Sigmoid colon (tissue), 7 donors: ENCODE results near the gene CEMIP. TPM values are rescaled to one million over a fixed set of nuclear protein-coding genes. Genes with fewer than 3 reads are reported as not detected.
A peak's percentile ranks its signal among the peaks of the same experiment; 100 is the strongest.

Experiments
- DNase-seq: peaks from one replicate; pipeline ENCODE4 v3.0.0-alpha.2; 2019
- H3K27ac ChIP-seq, 4 donors: fragments of 200-600 bp; sonication (generic); one replicate each; pipeline ENCODE4 v1.5.1; 2016 to 2019; ENCODE audit warnings: mild to moderate bottlenecking in 1 of 4
- H3K27me3 ChIP-seq, 3 donors: fragments of 200-600 bp; sonication (generic); one replicate each; pipeline ENCODE4 v1.5.1; 2019; ENCODE audit warnings: mild to moderate bottlenecking in 1 of 3
- H3K36me3 ChIP-seq, 4 donors: fragments of 200-600 bp; sonication (generic); one replicate each; pipeline ENCODE4 v1.5.1; 2016 to 2019
- H3K4me1 ChIP-seq, 4 donors: fragments of 200-600 bp; sonication (generic); one replicate each; pipeline ENCODE4 v1.5.1; 2017 to 2019
- H3K4me3 ChIP-seq, 4 donors: fragments of 200-600 bp; sonication (generic); one replicate each; pipeline ENCODE4 v1.5.1; 2017 to 2019; ENCODE audit warnings: mild to moderate bottlenecking in 2 of 4, moderate library complexity in 1 of 4
- H3K9me3 ChIP-seq, 4 donors: fragments of 200-600 bp in 3 of 4; sonication (generic) in 3 of 4; one replicate each; pipeline versions ENCODE4 v1.5.1 to v1.6.1; 2013 to 2019
- EP300 ChIP-seq, 4 donors: sonication (generic); formaldehyde crosslinking; IDR thresholded peaks; one replicate each; pipeline ENCODE4 v1.6.1; 2017; ENCODE audit warnings: antibody characterized with exemption in 4 of 4
- POLR2A ChIP-seq, 2 donors: fragments of 450-650 bp; IDR thresholded peaks; one replicate each; pipeline ENCODE4 v1.6.1; 2016; ENCODE audit warnings: antibody characterized with exemption in 2 of 2, mild to moderate bottlenecking in 2 of 2, moderate library complexity in 2 of 2
- POLR2AphosphoS5 ChIP-seq, 4 donors: sonication (generic); formaldehyde crosslinking; IDR thresholded peaks; one replicate each; pipeline ENCODE4 v1.6.1; 2017; ENCODE audit warnings: antibody characterized with exemption in 4 of 4
- WGBS, 2 donors: extraction: QIAGEN DNeasy Blood & Tissue Kit; methylation state at CpG; one replicate each; pipeline ENCODE4 v1.1.7; 2013; 5-methylcytosine and 5-hydroxymethylcytosine counted together
- intact Hi-C: fragments of 100-400 bp; cut with DNase I; formaldehyde crosslinking; loops from one replicate; pipeline ENCODE4 v1.15.1; 2023
- polyA plus RNA-seq, 3 donors: library from polyadenylated mRNA; stranded (reverse); fragments of 200-250 nt; gene quantifications; one replicate each; pipeline ENCODE4 v1.2.3, GENCODE V29; 2013
- total RNA-seq, 4 donors: library from RNA; depleted of rRNA; stranded (reverse); fragments of >200 nt; gene quantifications; one replicate each; pipeline ENCODE4 v1.1.0, GENCODE V29; 2016
- TF ChIP-seq, protein P1 (sequence below), 4 experiments: fragments of 450-650 bp in 3 of 4; fragments of 200-600 bp in 1 of 4; IDR thresholded peaks; one replicate each; pipeline ENCODE4 v1.5.1; 2016 to 2019; ENCODE audit warnings: antibody characterized with exemption in 4 of 4, mild to moderate bottlenecking in 3 of 4, moderate library complexity in 2 of 4
- donor health status: healthy with polysubstance abuse.
- donor health status: Bipolar disorder and iron deficiency.
- donor health status: healthy.

The CEMIP gene
- total and polyA plus RNA-seq, 7 donors: under 0.01 to 2.1 (median under 0.01) TPM; not detected in 2

DNA sequence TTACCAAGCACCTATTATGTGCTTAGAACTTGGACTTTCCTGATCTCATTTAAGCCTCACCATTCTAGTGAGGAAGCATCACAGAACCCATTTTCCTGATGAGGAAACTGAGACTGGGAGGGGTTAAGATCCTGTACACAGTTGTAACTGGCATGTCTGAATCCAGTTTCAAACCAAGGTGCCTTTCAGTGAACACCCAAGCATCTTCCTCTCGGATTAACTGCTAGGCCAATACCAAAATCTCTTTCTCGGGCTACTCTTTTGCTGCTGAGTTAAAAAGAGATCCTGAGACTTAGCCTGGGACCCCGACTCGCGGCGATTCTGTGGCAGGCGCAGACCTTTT is 578 bp upstream of the CEMIP start:
- 15 to 26% methylated on average over 7 of the region's 7 CpGs for WGBS, 2 donors
- no peak for DNase-seq
- peak overlapping the region in 3 of 4 donors; percentile 49 to 58 (median 54) for H3K4me3 ChIP-seq
- H3K9me3 ChIP-seq: no peaks in the 10 kb centered on the region
- H3K4me1 ChIP-seq: peaks cover 0 to 30% (median 24%) of the 10 kb centered on the region in 4 donors
- no peaks in the 10 kb centered on the region for H3K36me3 ChIP-seq
- H3K27ac ChIP-seq: no peak overlapping the region
- TF ChIP-seq, protein P1, sequence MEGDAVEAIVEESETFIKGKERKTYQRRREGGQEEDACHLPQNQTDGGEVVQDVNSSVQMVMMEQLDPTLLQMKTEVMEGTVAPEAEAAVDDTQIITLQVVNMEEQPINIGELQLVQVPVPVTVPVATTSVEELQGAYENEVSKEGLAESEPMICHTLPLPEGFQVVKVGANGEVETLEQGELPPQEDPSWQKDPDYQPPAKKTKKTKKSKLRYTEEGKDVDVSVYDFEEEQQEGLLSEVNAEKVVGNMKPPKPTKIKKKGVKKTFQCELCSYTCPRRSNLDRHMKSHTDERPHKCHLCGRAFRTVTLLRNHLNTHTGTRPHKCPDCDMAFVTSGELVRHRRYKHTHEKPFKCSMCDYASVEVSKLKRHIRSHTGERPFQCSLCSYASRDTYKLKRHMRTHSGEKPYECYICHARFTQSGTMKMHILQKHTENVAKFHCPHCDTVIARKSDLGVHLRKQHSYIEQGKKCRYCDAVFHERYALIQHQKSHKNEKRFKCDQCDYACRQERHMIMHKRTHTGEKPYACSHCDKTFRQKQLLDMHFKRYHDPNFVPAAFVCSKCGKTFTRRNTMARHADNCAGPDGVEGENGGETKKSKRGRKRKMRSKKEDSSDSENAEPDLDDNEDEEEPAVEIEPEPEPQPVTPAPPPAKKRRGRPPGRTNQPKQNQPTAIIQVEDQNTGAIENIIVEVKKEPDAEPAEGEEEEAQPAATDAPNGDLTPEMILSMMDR (IDR thresholded peaks at IDR 0.05): no peak
- TF ChIP-seq EP300 (IDR thresholded peaks at IDR 0.05) (no peak), POLR2AphosphoS5 (IDR thresholded peaks at IDR 0.05) (no peak), POLR2A (IDR thresholded peaks at IDR 0.05) (no peak)
- peaks cover 0 to 25% (median 4%) of the 10 kb centered on the region in 3 donors for H3K27me3 ChIP-seq
- intact Hi-C loops: loop anchor here (1.0 to 10.0 kb wide), 2 partner anchors 84 to 192 kb away; partner anchors contain the start of gene ABHD17C

DNA sequence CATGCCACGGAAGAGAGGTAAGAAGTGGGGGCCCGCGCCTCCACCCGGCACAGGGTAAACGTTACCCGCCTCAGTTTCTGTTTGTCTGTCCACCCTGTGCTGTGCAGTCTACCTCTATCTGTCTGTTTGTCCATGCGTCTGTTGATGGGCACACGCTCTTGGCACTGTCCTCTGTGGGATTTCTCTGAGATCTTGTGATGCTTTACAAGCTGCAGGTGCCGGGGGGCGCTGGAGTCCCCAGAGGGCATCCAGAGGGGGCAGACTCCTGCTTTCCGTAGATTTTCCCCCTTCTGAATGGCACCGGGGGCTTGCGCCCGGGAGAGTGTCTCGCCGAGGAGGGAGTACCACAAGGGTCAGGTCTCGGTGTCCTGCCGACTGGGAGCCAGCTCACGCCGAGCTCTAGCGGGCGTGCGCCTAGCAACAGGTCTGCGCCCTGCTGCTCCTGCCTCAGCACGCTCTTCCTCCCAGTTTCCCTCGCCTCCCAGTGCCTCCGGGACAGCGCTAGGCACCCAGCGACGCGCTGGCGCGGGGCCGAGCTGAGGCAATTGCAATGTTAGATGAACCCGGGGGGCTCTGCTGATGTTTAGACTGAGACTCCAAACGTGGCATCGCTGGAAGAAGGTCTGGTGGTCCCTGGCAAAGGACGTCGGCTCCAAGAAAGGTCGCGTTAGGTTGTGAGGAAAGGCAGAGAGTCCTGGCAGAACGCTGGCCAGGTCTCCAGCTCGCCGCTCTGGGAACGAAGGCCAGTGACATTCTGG is 667 bp downstream of the CEMIP start:
- Histone ChIP-seq H3K9me3 (no peaks in the 10 kb centered on the region), H3K27me3 (peaks cover 0 to 25% (median 4%) of the 10 kb centered on the region in 3 donors), H3K4me1 (peaks cover 0 to 30% (median 24%) of the 10 kb centered on the region in 4 donors), H3K27ac (no peak overlapping the region), H3K36me3 (no peaks in the 10 kb centered on the region), H3K4me3 (peak overlapping the region; percentile 24 to 58 (median 52))
- intact Hi-C loops: loop anchor here (10.0 kb wide), 1 partner anchor 85 kb away; the partner anchor contains the start of gene ABHD17C
- no peak for DNase-seq
- 1 to 4% methylated on average over 45 of the region's 45 CpGs for WGBS, 2 donors
- TF ChIP-seq EP300 (IDR thresholded peaks at IDR 0.05): no peak
- TF ChIP-seq POLR2A (IDR thresholded peaks at IDR 0.05): no peak

DNA sequence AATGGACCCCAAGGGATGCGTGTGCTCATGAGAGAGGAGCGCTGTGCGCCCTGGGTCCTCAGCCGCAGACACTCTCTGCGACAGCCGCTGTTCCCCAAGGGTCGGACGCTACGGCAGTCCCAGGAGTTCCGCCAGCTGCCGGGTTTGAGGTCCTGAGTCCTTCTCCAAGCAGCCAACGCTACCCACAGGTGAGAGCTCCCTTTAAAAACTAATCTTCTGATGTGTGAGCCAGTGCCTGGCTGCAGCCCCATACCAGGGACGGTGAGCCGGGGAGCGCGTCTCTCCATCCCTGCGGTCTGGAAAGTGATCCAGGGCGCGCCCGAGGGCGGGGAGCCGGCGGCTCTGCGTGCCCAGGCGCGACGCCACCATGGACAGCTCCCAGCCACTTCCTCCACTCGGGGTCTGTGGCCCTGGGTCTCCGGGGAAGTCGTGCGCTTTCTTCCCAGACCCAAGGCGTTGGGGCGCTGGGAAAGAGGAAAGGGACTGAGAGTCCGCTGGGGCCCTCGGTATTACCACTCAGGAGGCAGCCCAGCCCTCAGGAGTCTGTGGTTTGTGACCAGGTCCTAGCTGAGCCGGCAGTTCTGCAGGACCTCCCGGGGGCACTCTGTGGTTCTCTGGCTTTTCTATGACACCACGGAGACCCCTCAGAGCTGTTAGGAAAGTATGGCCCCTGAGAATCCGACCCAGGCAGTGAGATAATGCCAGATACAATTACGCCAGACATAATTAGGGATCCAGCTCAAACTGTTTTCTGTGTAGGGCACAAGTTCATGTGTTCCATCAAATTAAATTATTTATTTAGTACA is 1.4 kb downstream of the CEMIP start:
- H3K9me3 ChIP-seq: no peaks in the 10 kb centered on the region
- WGBS, 2 donors: 5 to 6% methylated on average over 40 of the region's 40 CpGs
- H3K4me1 ChIP-seq: peaks cover 0 to 30% (median 24%) of the 10 kb centered on the region in 4 donors
- H3K27me3 ChIP-seq: peaks cover 0 to 25% (median 4%) of the 10 kb centered on the region in 3 donors
- intact Hi-C loops: no loop called here
- no peak overlapping the region for H3K27ac ChIP-seq
- peak overlapping the region in 2 of 4 donors; percentile 54 to 58 for H3K4me3 ChIP-seq
- no peaks in the 10 kb centered on the region for H3K36me3 ChIP-seq
- TF ChIP-seq POLR2AphosphoS5 (IDR thresholded peaks at IDR 0.05): no peak
- no peak for DNase-seq

DNA sequence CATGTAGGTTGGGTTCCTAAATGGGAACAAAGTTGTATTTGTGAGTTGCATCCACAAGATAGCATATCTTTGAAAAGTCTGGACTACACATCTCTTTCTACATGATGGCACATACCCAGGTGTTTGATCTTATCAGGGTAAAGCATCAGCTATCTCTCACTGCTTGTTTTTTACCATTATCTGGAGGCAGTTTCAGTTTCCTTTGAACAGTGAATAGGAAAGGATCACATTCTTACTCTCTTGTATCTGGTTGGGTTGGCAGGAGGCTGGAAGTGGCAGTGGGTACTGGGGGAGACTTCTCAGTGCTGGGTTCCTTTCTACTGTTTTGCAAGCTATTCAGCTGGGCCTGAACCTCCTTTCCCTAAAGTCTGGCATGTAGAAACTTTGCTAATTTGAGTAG is 4.1 kb downstream of the CEMIP start:
- Histone ChIP-seq H3K36me3 (no peaks in the 10 kb centered on the region), H3K4me1 (peaks cover 0 to 26% (median 24%) of the 10 kb centered on the region in 4 donors), H3K4me3 (no peak overlapping the region), H3K27me3 (peaks cover 0 to 25% (median 4%) of the 10 kb centered on the region in 3 donors), H3K27ac (no peak overlapping the region), H3K9me3 (no peaks in the 10 kb centered on the region)
- intact Hi-C loops: no loop called here
- no peak for DNase-seq
- TF ChIP-seq, protein P1 (IDR thresholded peaks at IDR 0.05): no peak

DNA sequence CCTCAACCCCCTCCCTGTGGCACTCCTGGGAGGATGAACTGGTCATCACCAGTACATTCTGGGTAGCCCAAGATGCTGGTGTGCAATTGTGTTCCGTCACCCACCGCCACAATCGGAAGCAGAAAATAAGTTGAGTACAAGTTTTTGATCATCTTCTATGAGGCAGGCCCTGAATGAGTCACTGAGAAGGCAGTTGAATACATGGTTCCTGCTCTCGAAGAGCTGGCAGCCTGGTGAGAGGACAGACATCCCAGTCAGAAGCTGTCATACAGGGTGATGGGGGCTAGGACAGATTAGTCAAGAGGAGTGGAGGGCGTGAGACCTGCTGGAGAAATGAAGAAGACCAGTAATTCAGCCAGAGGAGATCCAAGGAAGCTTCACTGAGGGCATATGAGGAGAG is 6.2 kb downstream of the CEMIP start:
- intact Hi-C loops: no loop called here
- H3K27me3 ChIP-seq: peaks cover 0 to 8% (median 3%) of the 10 kb centered on the region in 3 donors
- 92 to 93% methylated on average over 5 of the region's 5 CpGs for WGBS, 2 donors

DNA sequence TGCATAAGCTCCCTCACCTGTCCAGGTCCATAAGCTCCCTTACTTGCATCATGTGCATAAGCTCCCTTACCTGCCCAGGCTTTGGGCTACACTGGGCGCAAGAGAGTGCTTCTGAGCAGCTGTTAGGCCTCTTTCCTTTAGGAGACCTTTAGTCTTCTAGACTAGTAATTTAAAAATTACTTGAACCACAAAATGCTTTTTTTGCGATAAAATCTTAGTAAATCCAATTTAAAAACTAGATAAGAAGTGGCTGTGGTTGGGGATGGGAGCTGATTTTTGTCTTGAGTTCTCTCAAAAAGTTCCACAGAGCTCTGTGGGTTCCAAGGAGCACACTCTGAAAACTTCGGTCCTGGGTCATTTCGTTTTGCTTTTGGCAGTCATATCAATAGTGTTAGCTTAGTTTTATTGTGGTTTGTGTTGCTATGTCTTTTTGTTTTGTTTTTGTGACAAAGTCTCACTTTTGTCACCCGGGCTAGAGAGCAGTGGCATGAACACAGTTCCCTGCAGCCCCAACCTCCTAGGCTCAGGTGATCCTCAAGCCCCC is 6.7 kb downstream of the CEMIP start:
- intact Hi-C loops: no loop called here
- TF ChIP-seq POLR2AphosphoS5 (IDR thresholded peaks at IDR 0.05) (no peak), EP300 (IDR thresholded peaks at IDR 0.05) (no peak), POLR2A (IDR thresholded peaks at IDR 0.05) (no peak)
- TF ChIP-seq, protein P1 (IDR thresholded peaks at IDR 0.05): no peak
- H3K27me3 ChIP-seq: peaks cover 0 to 2% (median 0%) of the 10 kb centered on the region in 3 donors
- no peaks in the 10 kb centered on the region for H3K36me3 ChIP-seq
- peaks cover 0 to 1% (median 0%) of the 10 kb centered on the region in 4 donors for H3K4me1 ChIP-seq
- no peak overlapping the region for H3K4me3 ChIP-seq
- DNase-seq: no peak
- no peaks in the 10 kb centered on the region for H3K9me3 ChIP-seq
- 87 to 93% methylated on average over 5 of the region's 5 CpGs for WGBS, 2 donors
- no peak overlapping the region for H3K27ac ChIP-seq

More for the DNA sequence above, 6.2 kb downstream of the CEMIP start:
- H3K4me3 ChIP-seq: no peak overlapping the region
- no peak for DNase-seq
- no peak overlapping the region for H3K27ac ChIP-seq
- no peaks in the 10 kb centered on the region for H3K9me3 ChIP-seq
- no peak for TF ChIP-seq POLR2AphosphoS5 (IDR thresholded peaks at IDR 0.05)
- no peaks in the 10 kb centered on the region for H3K36me3 ChIP-seq
- H3K4me1 ChIP-seq: peaks cover 0 to 7% (median 5%) of the 10 kb centered on the region in 4 donors
